WI38 (cell line): ENCODE data around the gene SPAG6.

Experiments
- H3K4me3 ChIP-seq: 2 replicates; pipeline ENCODE4 v1.5.1; 2011; ENCODE audit warnings: low read depth, mild to moderate bottlenecking, control low read depth, low read length
- TF ChIP-seq, protein P1 (sequence below): IDR thresholded peaks from 2 replicates; pipeline ENCODE4 v1.5.1; 2012; ENCODE audit warnings: low read depth, mild to moderate bottlenecking, control low read depth, low read length

The SPAG6 gene

DNA sequence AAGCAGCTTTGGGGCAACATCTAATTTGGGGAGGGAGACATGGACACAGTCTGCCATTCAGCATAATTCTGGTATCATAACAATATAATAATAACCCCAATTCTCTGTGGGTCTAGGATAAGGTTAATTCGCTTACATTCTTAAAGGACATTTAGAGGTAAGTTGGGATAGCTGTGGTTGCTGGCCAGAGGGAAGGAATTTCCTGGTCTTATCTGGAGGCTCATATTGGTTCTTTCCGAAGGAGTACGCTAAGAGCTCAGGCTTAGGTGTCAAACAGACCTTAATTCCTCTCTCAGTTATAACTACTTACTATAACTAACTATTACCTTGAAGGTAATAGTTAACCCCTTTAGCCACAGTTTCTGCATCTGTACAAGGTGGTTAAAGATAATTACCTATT is 68.8 kb downstream of the SPAG6 start:
- TF ChIP-seq, protein P1, sequence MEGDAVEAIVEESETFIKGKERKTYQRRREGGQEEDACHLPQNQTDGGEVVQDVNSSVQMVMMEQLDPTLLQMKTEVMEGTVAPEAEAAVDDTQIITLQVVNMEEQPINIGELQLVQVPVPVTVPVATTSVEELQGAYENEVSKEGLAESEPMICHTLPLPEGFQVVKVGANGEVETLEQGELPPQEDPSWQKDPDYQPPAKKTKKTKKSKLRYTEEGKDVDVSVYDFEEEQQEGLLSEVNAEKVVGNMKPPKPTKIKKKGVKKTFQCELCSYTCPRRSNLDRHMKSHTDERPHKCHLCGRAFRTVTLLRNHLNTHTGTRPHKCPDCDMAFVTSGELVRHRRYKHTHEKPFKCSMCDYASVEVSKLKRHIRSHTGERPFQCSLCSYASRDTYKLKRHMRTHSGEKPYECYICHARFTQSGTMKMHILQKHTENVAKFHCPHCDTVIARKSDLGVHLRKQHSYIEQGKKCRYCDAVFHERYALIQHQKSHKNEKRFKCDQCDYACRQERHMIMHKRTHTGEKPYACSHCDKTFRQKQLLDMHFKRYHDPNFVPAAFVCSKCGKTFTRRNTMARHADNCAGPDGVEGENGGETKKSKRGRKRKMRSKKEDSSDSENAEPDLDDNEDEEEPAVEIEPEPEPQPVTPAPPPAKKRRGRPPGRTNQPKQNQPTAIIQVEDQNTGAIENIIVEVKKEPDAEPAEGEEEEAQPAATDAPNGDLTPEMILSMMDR = no peak

DNA sequence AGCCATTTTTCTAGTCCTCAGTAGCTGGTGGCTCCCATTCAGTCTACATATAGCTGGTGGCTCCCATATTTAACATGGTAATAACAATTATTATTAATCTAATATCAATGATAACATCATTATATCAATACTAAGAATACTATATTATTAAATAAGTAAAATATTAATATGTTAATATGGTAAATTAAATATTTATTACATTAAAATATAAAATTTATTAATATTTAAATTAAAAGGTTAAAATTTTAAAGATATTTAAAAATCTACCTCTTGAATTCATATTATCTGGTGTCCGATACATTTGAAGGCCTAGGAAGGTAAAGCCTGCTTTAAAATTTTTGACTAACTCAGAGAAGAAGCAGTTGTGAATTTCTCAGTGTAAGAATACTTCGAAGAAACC is 69.8 kb downstream of the SPAG6 start:
- H3K4me3 ChIP-seq = no peak overlapping the region
- TF ChIP-seq, protein P1 = no peak

More for the DNA sequence above, 68.8 kb downstream of the SPAG6 start:
- H3K4me3 ChIP-seq = no peak overlapping the region

DNA sequence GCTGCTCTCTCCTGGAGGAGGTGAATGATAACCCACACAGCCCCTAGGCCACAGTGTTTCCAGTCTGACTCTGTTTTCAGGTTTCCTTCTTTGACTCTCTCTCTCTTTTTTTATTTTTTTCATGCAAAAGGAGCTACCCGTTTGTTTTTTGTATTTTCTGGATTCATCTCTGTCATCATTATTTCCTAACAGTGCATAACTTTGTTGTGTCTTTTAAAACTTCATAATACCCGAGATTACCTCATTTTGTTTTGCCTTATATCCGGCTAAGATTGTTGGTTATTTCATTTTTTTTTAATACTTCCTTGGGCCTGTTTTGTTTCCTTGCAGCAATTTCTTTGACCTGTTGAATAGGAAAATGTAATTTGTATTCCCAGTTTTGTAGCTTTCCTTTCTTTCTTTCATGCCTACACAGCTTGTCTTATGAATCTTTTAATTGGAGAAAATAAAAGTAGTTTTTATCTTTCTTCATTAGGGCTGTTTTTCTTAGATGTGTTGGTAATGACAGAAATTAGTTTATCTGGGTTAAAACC is 72.5 kb downstream of the SPAG6 start:
- H3K4me3 ChIP-seq = no peak overlapping the region
- TF ChIP-seq, protein P1 = no peak

DNA sequence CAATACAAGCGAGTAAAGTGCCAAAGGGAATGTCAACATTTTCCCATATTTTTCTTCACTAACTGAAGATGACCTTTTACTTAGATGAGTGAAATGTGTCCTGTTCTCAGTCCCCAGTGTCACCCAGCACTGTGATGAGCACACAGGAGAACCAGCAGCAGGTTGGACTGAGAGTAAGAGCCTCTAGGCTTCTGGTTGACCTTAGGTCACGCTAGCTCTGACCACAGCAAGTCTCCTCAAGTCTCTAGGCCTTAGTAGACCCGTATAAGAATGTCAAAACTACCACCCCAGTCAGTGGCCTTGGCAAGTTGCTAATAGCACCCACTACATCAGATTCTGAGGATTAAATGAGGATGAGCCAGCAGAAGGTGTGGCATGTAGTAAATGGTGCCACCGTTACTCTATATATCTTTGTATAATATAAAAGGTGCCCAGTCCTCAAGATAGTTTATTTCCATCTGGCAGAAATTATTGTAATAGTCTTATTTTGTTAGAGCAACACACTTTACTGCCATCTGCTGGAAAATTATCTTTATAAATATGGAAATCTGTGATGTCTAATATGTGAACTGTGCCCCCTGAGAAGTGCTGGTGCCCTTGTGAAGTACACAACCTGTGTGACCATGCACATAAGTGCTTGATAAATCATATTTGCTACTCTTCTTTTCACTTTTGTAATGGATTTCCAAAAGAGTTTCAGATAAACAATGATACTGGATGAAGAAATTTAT is 75.7 kb downstream of the SPAG6 start:
- TF ChIP-seq, protein P1 = no peak

DNA sequence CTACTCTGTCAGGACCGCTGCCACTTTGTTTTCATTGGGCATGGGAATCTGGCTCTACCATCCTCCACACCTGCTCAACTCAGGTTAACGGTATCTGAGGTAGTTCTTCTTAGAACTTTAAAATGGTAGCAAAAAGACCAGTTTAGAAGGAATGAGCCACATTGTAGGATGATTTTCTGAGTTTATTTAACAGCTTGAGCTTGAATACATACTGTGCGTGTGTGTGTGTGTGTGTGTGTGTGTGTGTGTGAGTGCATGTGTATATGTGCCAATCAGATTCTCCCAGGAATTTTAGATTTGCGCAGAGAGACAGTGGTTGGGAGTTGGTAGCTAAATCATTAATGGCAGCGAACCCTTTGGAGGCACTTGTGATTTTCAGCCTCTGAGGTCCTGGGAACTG is 81.4 kb downstream of the SPAG6 start:
- TF ChIP-seq, protein P1 = no peak
- H3K4me3 ChIP-seq = no peak overlapping the region

More for the DNA sequence above, 75.7 kb downstream of the SPAG6 start:
- no peak overlapping the region for H3K4me3 ChIP-seq

DNA sequence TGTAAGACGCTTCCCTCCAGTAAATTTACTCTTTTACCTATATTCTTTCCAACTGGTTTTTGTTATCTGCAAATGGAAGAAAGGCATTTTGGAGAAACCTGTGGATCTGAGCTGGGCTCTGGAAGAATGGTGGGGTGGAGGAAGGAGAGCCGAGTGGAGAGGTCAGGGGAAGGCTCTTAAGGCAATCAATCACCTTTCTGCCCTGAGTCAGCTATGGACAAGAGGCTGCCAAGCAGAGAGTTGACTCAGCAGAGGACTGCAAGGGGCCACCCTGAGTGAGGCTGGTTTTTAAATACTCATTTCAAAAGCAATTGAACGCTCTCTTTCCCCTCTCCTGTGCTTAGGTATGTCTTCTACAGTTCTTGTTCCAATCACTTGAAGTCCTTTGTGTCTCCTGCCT is 81.8 kb downstream of the SPAG6 start:
- TF ChIP-seq, protein P1 = no peak
- no peak overlapping the region for H3K4me3 ChIP-seq

DNA sequence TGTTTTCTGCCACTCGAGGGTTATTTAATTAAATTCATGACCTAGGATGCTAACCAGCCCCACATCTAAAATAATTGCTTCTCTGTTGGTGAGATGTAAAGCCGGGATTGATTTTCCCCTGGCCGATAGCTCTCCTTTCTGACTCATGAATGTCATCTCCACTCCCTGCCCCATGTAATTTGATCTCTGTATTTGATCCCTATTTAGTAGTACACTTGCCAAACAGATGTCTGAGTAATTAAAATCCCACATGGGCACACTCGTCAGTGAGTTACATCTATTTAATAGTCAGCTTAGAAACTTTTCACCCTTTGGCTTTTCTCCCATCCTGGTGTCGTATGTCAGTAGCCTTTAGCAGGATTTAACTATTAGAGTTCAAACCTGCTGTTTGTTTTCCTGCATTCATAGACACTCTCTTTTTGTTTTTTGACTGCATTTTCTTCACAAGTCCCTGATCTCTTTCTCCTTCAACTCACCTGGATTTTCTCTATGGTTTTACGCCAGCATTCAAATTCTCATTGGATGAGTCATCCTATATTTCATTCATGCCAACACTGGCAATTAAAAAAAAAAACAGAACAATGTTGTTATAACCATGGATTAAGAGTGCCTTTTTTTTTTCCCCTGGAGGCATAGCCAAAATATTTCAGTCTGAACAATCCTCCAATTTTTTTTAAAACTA is 82.7 kb downstream of the SPAG6 start:
- TF ChIP-seq, protein P1 = no peak
- H3K4me3 ChIP-seq = no peak overlapping the region
